ENCODE measurements around the gene ITPRID2.
"Not testable (repeated sequence)": the region's sequence is repeated elsewhere in the genome, so short reads cannot be mapped to it uniquely, and the experiment has no call there.

Gene ITPRID2

DNA sequence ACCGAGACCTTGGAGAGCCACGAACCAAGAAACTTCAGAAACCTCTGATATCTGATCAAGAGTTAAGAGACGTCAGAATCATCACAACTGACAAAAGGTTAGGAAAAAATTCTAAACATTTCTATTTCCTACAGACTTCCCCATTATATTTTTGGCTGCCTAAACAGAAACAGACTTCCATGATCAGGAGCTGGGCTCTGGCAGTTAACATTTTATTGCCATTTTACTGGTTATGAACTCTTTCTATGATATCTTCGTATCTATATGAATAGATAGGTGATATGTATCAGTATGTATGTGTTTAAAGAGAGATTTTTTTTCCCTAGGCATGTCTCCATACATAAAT lies 63.0 kb downstream of the ITPRID2 start:
- Histone ChIP-seq H3K27ac (ENCODE audit: low read length) (no peak overlapping the region), H3K27me3 (ENCODE audit: insufficient read depth, low read length) (no peaks in the 10 kb centered on the region), H3K9ac (ENCODE audit: low read depth, low read length) (no peak overlapping the region; the same call in 1 of the 2 replicates), H3K4me1 (ENCODE audit: insufficient read depth, low read length) (peaks cover 4% of the 10 kb centered on the region; the same call in 1 of the 2 replicates), H3K4me3 (ENCODE audit: low read length) (peak overlapping the region; percentile 69; the same call in 1 of the 2 replicates), H3K36me3 (ENCODE audit: insufficient read depth, low read depth, low read length) (no peaks in the 10 kb centered on the region), H3K9me3 (ENCODE audit: insufficient read depth, low read depth, low read length) (no peaks in the 10 kb centered on the region)

DNA sequence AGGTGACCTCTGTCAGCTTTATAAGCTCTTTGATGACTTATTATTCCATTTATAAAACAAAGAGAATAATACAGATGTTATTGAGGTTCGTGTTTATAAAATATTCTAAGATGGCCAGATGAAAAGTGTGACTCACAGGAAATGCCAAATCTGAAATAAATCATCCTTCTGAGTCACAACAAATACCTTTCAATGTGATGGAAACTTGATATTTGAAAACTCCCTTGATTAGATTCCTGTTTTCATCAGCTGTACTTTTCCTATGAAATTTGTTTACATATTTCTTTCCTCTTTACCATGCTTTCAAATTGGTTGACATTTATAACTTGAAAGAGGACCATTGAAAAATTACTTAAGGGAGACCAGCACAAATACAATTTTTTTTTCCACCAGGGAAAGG lies 63.5 kb downstream of the ITPRID2 start:
- Histone ChIP-seq H3K4me3 (ENCODE audit: low read length) (no peak overlapping the region), H3K27me3 (ENCODE audit: insufficient read depth, low read length) (no peaks in the 10 kb centered on the region), H3K9ac (ENCODE audit: low read depth, low read length) (no peak overlapping the region), H3K4me1 (ENCODE audit: insufficient read depth, low read length) (peaks cover 4% of the 10 kb centered on the region; the same call in 1 of the 2 replicates), H3K27ac (ENCODE audit: low read length) (no peak overlapping the region), H3K36me3 (ENCODE audit: insufficient read depth, low read depth, low read length) (no peaks in the 10 kb centered on the region), H3K9me3 (ENCODE audit: insufficient read depth, low read depth, low read length) (no peaks in the 10 kb centered on the region)

DNA sequence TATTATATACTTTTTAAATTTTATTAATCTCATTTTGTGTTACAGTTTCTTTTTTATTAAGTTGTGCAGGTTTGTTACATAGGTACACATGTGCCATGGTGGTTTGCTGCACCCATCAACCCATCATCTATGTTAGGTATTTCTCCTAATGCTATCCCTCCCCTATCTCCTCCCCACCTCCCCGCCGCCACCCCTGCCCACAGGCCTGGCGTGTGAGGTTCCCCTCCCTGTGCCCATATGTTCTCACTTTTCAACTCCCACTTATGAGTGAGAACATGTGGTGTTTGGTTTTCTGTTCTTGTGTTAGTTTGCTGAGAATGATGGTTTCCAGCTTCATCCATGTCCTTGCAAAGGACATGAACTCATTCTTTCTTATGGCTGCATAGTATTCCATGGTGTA lies 64.3 kb downstream of the ITPRID2 start:
- not testable (repeated sequence) for H3K4me3 ChIP-seq (ENCODE audit: low read length); H3K9me3 ChIP-seq (ENCODE audit: insufficient read depth, low read depth, low read length); H3K27ac ChIP-seq (ENCODE audit: low read length); H3K36me3 ChIP-seq (ENCODE audit: insufficient read depth, low read depth, low read length); H3K4me1 ChIP-seq (ENCODE audit: insufficient read depth, low read length); H3K9ac ChIP-seq (ENCODE audit: low read depth, low read length); H3K27me3 ChIP-seq (ENCODE audit: insufficient read depth, low read length)

DNA sequence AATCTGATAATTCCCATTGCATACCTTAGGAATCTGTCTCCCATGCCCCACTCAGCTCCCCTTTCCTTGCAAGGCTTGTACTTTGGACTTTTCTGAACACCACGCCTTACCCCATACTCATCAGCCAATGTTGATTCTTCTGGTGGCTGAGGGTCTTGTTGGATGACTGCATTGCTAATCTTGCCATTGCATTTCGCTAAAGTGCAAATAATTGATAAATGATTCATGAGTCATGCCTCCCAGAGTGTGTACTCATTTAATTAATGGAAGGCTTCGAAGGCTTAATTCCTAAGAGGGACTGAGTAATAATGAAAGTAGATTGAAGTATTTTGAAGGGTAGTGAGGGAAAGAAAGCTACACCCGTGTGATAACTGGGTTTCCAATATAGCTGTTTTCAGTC lies 66.1 kb downstream of the ITPRID2 start:
- Histone ChIP-seq H3K4me3 (ENCODE audit: low read length) (no peak overlapping the region), H3K4me1 (ENCODE audit: insufficient read depth, low read length) (peaks cover 4% of the 10 kb centered on the region; the same call in 1 of the 2 replicates), H3K27ac (ENCODE audit: low read length) (no peak overlapping the region), H3K9me3 (ENCODE audit: insufficient read depth, low read depth, low read length) (no peaks in the 10 kb centered on the region), H3K36me3 (ENCODE audit: insufficient read depth, low read depth, low read length) (no peaks in the 10 kb centered on the region), H3K27me3 (ENCODE audit: insufficient read depth, low read length) (no peaks in the 10 kb centered on the region), H3K9ac (ENCODE audit: low read depth, low read length) (no peak overlapping the region)

DNA sequence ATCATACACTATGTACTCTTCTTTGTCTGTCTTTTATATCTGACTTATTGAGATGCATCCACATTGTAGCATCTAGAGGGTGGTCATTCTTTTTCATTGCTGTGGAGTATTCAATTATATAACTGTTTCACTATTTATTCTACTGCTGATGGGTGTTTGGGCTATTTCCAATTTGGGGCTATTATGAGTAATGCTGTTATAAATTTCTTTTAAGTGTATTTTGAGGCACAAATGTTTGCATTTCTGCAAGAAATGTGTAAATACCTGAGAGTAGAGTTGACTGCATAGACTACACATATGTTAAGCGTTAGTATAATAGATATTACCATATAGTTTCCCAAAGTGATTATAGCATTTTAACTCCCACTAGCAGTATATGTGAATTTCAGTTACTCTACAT lies 67.2 kb downstream of the ITPRID2 start:
- no peak overlapping the region for H3K27ac ChIP-seq (ENCODE audit: low read length)
- H3K4me1 ChIP-seq (ENCODE audit: insufficient read depth, low read length): peaks cover 2% of the 10 kb centered on the region; the same call in 1 of the 2 replicates
- H3K4me3 ChIP-seq (ENCODE audit: low read length): no peak overlapping the region
- H3K9me3 ChIP-seq (ENCODE audit: insufficient read depth, low read depth, low read length): no peaks in the 10 kb centered on the region
- H3K36me3 ChIP-seq (ENCODE audit: insufficient read depth, low read depth, low read length): no peaks in the 10 kb centered on the region
- no peak overlapping the region for H3K9ac ChIP-seq (ENCODE audit: low read depth, low read length)
- no peaks in the 10 kb centered on the region for H3K27me3 ChIP-seq (ENCODE audit: insufficient read depth, low read length)

DNA sequence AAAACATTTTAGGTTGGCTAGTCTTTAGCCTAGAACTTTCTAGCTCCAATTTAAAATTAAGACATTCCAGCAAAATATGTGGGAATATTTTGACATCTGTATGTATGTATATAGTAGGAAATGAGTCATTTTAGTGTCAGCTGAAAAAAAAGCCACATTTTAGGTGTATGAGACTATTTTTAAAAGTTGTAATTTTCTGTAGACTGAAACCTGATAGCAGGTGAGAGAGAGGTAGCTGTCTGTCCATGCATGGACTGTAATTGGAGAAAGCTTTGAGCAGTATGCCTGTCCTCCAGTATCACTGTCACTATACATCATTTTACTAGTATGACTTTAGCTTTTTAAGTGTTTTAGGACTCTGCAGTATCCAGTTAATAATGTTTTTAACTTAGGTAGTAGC lies 68.0 kb downstream of the ITPRID2 start:
- H3K9ac ChIP-seq (ENCODE audit: low read depth, low read length): no peak overlapping the region
- no peak overlapping the region for H3K4me3 ChIP-seq (ENCODE audit: low read length)
- no peaks in the 10 kb centered on the region for H3K27me3 ChIP-seq (ENCODE audit: insufficient read depth, low read length)
- no peaks in the 10 kb centered on the region for H3K9me3 ChIP-seq (ENCODE audit: insufficient read depth, low read depth, low read length)
- no peaks in the 10 kb centered on the region for H3K36me3 ChIP-seq (ENCODE audit: insufficient read depth, low read depth, low read length)
- H3K4me1 ChIP-seq (ENCODE audit: insufficient read depth, low read length): no peaks in the 10 kb centered on the region
- no peak overlapping the region for H3K27ac ChIP-seq (ENCODE audit: low read length)

DNA sequence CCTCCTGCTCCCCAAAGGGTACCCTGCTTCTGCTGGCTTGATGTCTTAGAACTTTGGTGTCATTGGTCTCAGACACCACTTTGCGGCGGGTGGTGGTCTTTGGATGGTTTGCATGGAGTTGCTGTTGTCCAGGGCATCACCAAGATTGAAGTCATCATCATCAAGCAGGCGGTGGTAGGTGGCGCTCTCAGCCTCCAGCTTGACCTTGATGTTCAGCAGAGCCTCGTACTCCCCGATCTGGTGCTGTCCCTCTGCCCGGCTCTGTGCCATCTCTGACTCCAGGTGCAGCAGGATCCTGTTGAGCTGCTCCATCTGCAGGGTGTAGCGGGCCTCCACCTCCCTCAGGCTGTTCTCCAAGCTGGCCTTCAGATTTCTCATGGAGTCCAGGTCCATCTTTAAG lies 69.6 kb downstream of the ITPRID2 start:
- not testable (repeated sequence) for H3K9ac ChIP-seq (ENCODE audit: low read depth, low read length); H3K4me3 ChIP-seq (ENCODE audit: low read length); H3K27me3 ChIP-seq (ENCODE audit: insufficient read depth, low read length); H3K9me3 ChIP-seq (ENCODE audit: insufficient read depth, low read depth, low read length); H3K4me1 ChIP-seq (ENCODE audit: insufficient read depth, low read length); H3K36me3 ChIP-seq (ENCODE audit: insufficient read depth, low read depth, low read length); H3K27ac ChIP-seq (ENCODE audit: low read length)

DNA sequence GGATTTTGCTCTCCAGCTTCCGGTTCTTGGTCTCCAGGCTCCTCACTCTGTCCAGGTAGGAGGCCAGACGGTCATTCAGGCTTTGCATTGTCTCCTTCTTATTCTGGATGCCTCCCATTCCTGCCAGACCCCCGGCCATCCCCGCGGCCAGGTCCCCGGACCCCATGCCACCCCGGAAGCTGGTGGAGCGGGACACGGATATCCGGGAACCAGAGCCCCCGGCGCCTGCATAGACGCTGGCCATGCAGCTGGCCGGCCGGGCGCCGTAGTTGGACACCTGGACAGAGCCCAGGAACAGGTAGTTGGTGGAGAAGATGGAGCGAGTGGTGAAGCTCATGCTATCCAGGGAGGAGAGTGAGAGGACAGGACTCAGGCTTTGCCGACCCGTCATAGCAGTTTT lies 70.6 kb downstream of the ITPRID2 start:
- H3K36me3 ChIP-seq (ENCODE audit: insufficient read depth, low read depth, low read length): no peaks in the 10 kb centered on the region
- H3K9me3 ChIP-seq (ENCODE audit: insufficient read depth, low read depth, low read length): no peaks in the 10 kb centered on the region
- no peak overlapping the region for H3K27ac ChIP-seq (ENCODE audit: low read length)

DNA sequence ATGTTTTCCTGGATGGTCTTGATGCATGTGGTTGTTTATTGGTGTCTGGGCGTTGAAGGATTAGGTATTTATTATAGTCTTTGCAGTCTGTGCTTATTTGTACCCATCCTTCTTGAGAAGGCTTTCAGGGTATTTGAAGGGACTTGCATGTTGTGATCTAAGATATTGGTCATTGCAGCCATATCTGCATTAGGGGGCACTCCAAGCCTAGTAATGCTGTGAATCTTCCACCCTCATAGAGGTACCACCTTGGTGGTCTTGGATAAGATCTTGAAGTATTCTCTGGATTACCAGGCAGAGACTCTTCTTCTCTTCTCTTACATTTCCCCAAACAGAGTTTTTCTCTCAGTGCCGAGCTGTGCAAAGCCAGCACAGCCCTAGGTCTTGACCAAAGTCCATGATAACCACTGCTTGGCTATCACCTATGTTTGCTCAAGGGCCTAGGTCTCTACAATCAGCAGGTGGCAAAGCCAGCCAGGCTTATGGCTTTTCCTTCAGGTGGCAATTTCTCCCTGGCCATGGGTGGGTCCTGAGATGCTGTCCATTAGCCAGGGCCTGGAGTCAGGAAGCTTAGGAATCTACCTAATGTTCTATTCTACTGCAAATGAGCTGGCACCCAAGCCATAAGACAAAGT lies 78.7 kb downstream of the ITPRID2 start:
- H3K27me3 ChIP-seq (ENCODE audit: insufficient read depth, low read length): no peaks in the 10 kb centered on the region
- H3K4me3 ChIP-seq (ENCODE audit: low read length): no peak overlapping the region

More for the DNA sequence above, 70.6 kb downstream of the ITPRID2 start:
- no peaks in the 10 kb centered on the region for H3K4me1 ChIP-seq (ENCODE audit: insufficient read depth, low read length)
- H3K4me3 ChIP-seq (ENCODE audit: low read length): no peak overlapping the region
- H3K9ac ChIP-seq (ENCODE audit: low read depth, low read length): no peak overlapping the region
- no peaks in the 10 kb centered on the region for H3K27me3 ChIP-seq (ENCODE audit: insufficient read depth, low read length)

DNA sequence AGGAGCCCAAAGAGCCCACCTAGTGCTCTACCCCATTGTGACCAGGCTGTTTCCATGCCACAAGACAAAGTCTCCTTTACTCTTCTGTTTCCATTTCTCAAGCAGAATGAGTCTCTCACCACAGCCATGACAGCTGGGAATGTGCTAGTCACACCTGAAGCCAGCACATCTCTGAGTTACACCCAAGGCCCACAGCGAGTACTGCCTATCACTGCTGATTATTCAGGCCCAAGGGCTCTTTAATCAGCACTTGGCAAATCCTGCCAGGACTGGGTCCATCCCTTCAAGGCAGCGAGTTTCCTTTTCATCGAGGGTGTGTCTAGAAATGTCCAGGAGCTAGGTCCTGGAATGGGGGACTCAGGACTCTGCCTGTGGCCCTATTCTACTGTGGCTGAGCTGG lies 79.5 kb downstream of the ITPRID2 start:
- H3K9me3 ChIP-seq (ENCODE audit: insufficient read depth, low read depth, low read length): no peaks in the 10 kb centered on the region
- H3K4me3 ChIP-seq (ENCODE audit: low read length): no peak overlapping the region
- no peak overlapping the region for H3K9ac ChIP-seq (ENCODE audit: low read depth, low read length)
- H3K27ac ChIP-seq (ENCODE audit: low read length): no peak overlapping the region
- no peaks in the 10 kb centered on the region for H3K27me3 ChIP-seq (ENCODE audit: insufficient read depth, low read length)
- no peaks in the 10 kb centered on the region for H3K4me1 ChIP-seq (ENCODE audit: insufficient read depth, low read length)
- H3K36me3 ChIP-seq (ENCODE audit: insufficient read depth, low read depth, low read length): no peaks in the 10 kb centered on the region

More for the DNA sequence above, 78.7 kb downstream of the ITPRID2 start:
- no peak overlapping the region; the same call in 1 of the 2 replicates for H3K9ac ChIP-seq (ENCODE audit: low read depth, low read length)
- no peaks in the 10 kb centered on the region for H3K4me1 ChIP-seq (ENCODE audit: insufficient read depth, low read length)
- H3K9me3 ChIP-seq (ENCODE audit: insufficient read depth, low read depth, low read length): no peaks in the 10 kb centered on the region
- no peaks in the 10 kb centered on the region for H3K36me3 ChIP-seq (ENCODE audit: insufficient read depth, low read depth, low read length)
- H3K27ac ChIP-seq (ENCODE audit: low read length): no peak overlapping the region

DNA sequence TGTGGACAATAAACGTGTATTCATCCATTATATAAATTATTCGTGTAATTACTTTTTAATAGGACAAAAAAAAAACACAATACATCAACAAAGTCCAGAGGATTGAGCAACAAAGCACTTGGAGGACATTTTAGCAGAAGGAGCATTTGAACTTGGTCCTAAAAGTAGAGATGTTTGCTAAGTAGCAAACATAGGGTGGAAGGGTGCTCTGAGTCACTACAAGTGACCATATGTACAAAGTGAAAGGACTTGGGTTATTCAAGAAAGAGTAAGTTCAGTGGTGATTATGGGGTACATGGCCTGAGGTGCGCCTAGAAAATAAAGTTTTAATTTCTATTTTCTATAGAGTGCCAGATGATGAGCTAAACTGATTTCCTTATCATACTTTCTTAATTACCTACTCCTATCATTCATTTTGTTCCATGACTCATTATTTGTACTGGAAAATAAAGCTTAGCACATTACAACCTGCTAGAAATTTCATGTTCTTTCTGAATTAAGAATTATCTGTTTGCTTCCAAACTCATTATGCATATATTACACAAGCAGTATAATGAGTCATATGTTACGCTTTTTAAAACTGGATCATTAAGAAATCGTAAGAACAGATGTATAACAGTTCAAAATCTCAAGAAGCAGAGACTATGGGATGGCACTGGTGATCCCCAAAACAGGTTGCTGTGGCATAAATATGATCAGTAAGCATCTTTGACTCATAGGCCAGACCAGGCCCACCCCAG lies 81.1 kb downstream of the ITPRID2 start:
- Histone ChIP-seq H3K4me1 (ENCODE audit: insufficient read depth, low read length) (no peaks in the 10 kb centered on the region), H3K36me3 (ENCODE audit: insufficient read depth, low read depth, low read length) (no peaks in the 10 kb centered on the region), H3K27me3 (ENCODE audit: insufficient read depth, low read length) (no peaks in the 10 kb centered on the region), H3K27ac (ENCODE audit: low read length) (no peak overlapping the region), H3K9me3 (ENCODE audit: insufficient read depth, low read depth, low read length) (no peaks in the 10 kb centered on the region), H3K9ac (ENCODE audit: low read depth, low read length) (no peak overlapping the region), H3K4me3 (ENCODE audit: low read length) (no peak overlapping the region)

DNA sequence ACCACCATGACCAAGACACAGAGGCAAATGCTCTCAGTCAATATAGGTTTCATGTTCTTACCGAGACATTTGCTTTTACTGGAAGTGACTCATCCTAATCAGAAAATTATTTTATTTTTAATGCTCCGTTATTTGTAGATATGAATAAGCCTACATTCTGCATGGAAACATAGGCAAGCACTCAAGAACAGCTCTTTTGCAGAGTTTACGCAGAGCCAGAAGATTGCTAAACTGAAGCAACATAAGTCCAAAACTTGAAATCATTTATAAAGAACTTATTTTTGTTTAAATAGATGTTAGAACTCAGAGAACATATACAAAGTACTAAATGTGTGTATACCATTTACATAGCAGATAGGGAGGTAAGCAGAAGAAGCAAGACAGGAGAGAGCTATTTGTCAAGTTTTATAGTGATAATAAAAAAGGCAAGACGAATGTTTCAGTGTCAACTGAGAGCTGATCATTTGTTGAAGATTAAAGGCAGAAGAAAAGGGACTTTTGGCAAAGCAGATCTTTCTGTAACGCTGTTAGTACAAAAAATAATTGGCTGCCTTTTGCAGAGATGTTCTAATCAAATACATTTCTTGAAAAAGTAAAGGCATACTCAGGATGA lies 81.7 kb downstream of the ITPRID2 start:
- H3K4me1 ChIP-seq (ENCODE audit: insufficient read depth, low read length): no peaks in the 10 kb centered on the region

More for the DNA sequence above, 81.7 kb downstream of the ITPRID2 start:
- Histone ChIP-seq H3K27ac (ENCODE audit: low read length) (no peak overlapping the region), H3K9me3 (ENCODE audit: insufficient read depth, low read depth, low read length) (no peaks in the 10 kb centered on the region), H3K4me3 (ENCODE audit: low read length) (no peak overlapping the region), H3K36me3 (ENCODE audit: insufficient read depth, low read depth, low read length) (no peaks in the 10 kb centered on the region), H3K27me3 (ENCODE audit: insufficient read depth, low read length) (no peaks in the 10 kb centered on the region), H3K9ac (ENCODE audit: low read depth, low read length) (no peak overlapping the region)

Measured in iPS-20b (cell line).